ENCODE data around the gene PDS5B. TPM values are rescaled to one million over a fixed set of nuclear protein-coding genes. Genes with fewer than 3 reads are reported as not detected.
"Not testable (repeated sequence)": the region's sequence is repeated elsewhere in the genome, so short reads cannot be mapped to it uniquely, and the experiment has no call there.

Gene PDS5B
- total and polyA plus RNA-seq, 4 donors, result 3.6 to 24.3 (median 12.9) TPM

DNA sequence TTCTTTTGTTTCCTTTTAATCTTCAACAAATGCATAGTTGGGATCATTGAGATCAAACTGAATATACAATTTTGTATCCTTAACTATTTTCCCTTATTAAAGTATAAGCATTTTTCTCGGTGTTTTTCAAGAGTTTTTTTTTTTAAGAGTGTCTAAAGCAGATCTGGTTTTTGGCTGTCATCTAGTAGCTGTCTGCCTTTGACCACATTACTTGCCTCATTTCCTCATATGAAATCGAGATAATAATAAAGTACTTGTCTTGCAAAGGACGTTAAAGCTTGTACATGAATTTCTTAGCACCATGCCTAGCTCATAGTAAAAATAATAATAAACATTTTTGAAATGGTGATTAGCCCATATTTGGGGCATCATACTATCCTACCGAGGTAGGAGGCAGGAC lies 121.2 kb downstream of the PDS5B start:
- WGBS, result 86% methylated on average over 4 of the region's 4 CpGs
- H3K36me3 ChIP-seq (ENCODE audit: control insufficient read depth in 4 of 4, insufficient read depth in 3 of 4, low read depth in 1 of 4, low read length in 3 of 4), result peaks cover 3 to 12% (median 9%) of the 10 kb centered on the region in 4 donors
- TF ChIP-seq TAF1 (conservative IDR thresholded peaks at IDR 0.05) (no peak), FOXA1 (IDR thresholded peaks at IDR 0.05) (no peak), GABPA (IDR thresholded peaks at IDR 0.05 in 1 of 2, conservative IDR thresholded peaks at IDR 0.05 in 1 of 2) (no peak)
- no peaks in the 10 kb centered on the region for H3K4me1 ChIP-seq (ENCODE audit: control insufficient read depth in 4 of 4, insufficient read depth in 4 of 4, low read length in 3 of 4)
- no peak overlapping the region for H3K9ac ChIP-seq (ENCODE audit: low read depth in 1 of 2, low read length in 2 of 2)
- no peak overlapping the region for H3K27ac ChIP-seq (ENCODE audit: low read depth in 1 of 2, low read length in 2 of 2)
- no peak for DNase-seq (ENCODE audit: low spot score)
- no peak overlapping the region for H3K4me3 ChIP-seq (ENCODE audit: low read depth in 1 of 3, low read length in 3 of 3)
- no peaks in the 10 kb centered on the region for H3K27me3 ChIP-seq (ENCODE audit: control insufficient read depth in 4 of 4, insufficient read depth in 4 of 4, low read length in 3 of 4)
- no peaks in the 10 kb centered on the region for H3K9me3 ChIP-seq (ENCODE audit: control insufficient read depth in 4 of 4, low read length in 3 of 4)

- H3K27me3 ChIP-seq (ENCODE audit: control insufficient read depth in 4 of 4, insufficient read depth in 4 of 4, low read length in 3 of 4), result no peaks in the 10 kb centered on the region
These were observed 127.1 kb downstream of the PDS5B start for GRCh38 chr13:32713397-32713796.

DNA sequence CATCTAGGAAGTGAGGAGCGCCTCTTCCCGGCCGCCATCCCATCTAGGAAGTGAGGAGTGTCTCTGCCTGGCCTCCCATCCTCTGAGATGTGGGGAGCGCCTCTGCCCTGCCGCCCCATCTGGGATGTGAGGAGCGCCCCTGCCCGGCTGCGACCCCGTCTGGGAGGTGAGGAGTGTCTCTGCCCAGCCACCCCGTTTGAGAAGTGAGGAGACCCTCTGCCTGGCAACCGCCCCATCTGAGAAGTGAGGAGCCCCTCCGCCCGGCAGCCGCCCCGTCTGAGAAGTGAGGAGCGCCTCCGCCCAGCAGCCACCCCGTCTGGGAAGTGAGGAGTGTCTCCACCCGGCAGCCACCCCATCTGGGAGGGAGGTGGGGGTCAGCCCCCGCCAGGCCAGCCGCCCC lies 129.9 kb downstream of the PDS5B start:
- 94% methylated on average over 21 of the region's 21 CpGs for WGBS
- H3K4me1 ChIP-seq (ENCODE audit: control insufficient read depth in 4 of 4, insufficient read depth in 4 of 4, low read length in 3 of 4); H3K9me3 ChIP-seq (ENCODE audit: control insufficient read depth in 4 of 4, low read length in 3 of 4); DNase-seq (ENCODE audit: low spot score); H3K9ac ChIP-seq (ENCODE audit: low read depth in 1 of 2, low read length in 2 of 2); H3K4me3 ChIP-seq (ENCODE audit: low read depth in 1 of 3, low read length in 3 of 3); H3K27me3 ChIP-seq (ENCODE audit: control insufficient read depth in 4 of 4, insufficient read depth in 4 of 4, low read length in 3 of 4); H3K27ac ChIP-seq (ENCODE audit: low read depth in 1 of 2, low read length in 2 of 2): not testable (repeated sequence)
- peaks cover 2 to 11% (median 6%) of the 10 kb centered on the region in 4 donors for H3K36me3 ChIP-seq (ENCODE audit: control insufficient read depth in 4 of 4, insufficient read depth in 3 of 4, low read depth in 1 of 4, low read length in 3 of 4)

More at GRCh38 chr13:32713397-32713796, 127.1 kb downstream of the PDS5B start:
- DNase-seq (ENCODE audit: low spot score), result no peak
- TF ChIP-seq ATF3 (IDR thresholded peaks at IDR 0.05) (no peak), TAF1 (conservative IDR thresholded peaks at IDR 0.05) (no peak), RXRA (IDR thresholded peaks at IDR 0.05) (no peak), HNF4A (conservative IDR thresholded peaks at IDR 0.05) (no peak), REST (IDR thresholded peaks at IDR 0.05) (no peak), FOXA1 (IDR thresholded peaks at IDR 0.05) (no peak), NR2F2 (IDR thresholded peaks at IDR 0.05) (no peak)
- TF ChIP-seq, protein P1, sequence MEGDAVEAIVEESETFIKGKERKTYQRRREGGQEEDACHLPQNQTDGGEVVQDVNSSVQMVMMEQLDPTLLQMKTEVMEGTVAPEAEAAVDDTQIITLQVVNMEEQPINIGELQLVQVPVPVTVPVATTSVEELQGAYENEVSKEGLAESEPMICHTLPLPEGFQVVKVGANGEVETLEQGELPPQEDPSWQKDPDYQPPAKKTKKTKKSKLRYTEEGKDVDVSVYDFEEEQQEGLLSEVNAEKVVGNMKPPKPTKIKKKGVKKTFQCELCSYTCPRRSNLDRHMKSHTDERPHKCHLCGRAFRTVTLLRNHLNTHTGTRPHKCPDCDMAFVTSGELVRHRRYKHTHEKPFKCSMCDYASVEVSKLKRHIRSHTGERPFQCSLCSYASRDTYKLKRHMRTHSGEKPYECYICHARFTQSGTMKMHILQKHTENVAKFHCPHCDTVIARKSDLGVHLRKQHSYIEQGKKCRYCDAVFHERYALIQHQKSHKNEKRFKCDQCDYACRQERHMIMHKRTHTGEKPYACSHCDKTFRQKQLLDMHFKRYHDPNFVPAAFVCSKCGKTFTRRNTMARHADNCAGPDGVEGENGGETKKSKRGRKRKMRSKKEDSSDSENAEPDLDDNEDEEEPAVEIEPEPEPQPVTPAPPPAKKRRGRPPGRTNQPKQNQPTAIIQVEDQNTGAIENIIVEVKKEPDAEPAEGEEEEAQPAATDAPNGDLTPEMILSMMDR (IDR thresholded peaks at IDR 0.05; ENCODE audit: low read depth, low read length, missing input control), result no peak
- TF ChIP-seq, protein P2, sequence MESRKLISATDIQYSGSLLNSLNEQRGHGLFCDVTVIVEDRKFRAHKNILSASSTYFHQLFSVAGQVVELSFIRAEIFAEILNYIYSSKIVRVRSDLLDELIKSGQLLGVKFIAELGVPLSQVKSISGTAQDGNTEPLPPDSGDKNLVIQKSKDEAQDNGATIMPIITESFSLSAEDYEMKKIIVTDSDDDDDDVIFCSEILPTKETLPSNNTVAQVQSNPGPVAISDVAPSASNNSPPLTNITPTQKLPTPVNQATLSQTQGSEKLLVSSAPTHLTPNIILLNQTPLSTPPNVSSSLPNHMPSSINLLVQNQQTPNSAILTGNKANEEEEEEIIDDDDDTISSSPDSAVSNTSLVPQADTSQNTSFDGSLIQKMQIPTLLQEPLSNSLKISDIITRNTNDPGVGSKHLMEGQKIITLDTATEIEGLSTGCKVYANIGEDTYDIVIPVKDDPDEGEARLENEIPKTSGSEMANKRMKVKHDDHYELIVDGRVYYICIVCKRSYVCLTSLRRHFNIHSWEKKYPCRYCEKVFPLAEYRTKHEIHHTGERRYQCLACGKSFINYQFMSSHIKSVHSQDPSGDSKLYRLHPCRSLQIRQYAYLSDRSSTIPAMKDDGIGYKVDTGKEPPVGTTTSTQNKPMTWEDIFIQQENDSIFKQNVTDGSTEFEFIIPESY (IDR thresholded peaks at IDR 0.05), result no peak
- H3K27ac ChIP-seq (ENCODE audit: low read depth in 1 of 2, low read length in 2 of 2), result no peak overlapping the region
- no peak overlapping the region for H3K9ac ChIP-seq (ENCODE audit: low read depth in 1 of 2, low read length in 2 of 2)
- H3K4me1 ChIP-seq (ENCODE audit: control insufficient read depth in 4 of 4, insufficient read depth in 4 of 4, low read length in 3 of 4), result no peaks in the 10 kb centered on the region
- H3K36me3 ChIP-seq (ENCODE audit: control insufficient read depth in 4 of 4, insufficient read depth in 3 of 4, low read depth in 1 of 4, low read length in 3 of 4), result peaks cover 3 to 16% (median 10%) of the 10 kb centered on the region in 4 donors
- no peaks in the 10 kb centered on the region for H3K9me3 ChIP-seq (ENCODE audit: control insufficient read depth in 4 of 4, low read length in 3 of 4)
- H3K4me3 ChIP-seq (ENCODE audit: low read depth in 1 of 3, low read length in 3 of 3), result no peak overlapping the region

Data from liver (tissue), 9 donors.